ENCODE measurements around the gene CNOT6.

GRCh38 chr5:180621311-180621710 is 127.1 kb downstream of the CNOT6 start:
- TF ChIP-seq CTCF (IDR thresholded peaks at IDR 0.05) (no peak), EP300 (IDR thresholded peaks at IDR 0.05; ENCODE audit: low read depth) (no peak)

Measured in transverse colon (tissue), 3 donors.